ENCODE results near the gene INAFM2.

Gene INAFM2

DNA sequence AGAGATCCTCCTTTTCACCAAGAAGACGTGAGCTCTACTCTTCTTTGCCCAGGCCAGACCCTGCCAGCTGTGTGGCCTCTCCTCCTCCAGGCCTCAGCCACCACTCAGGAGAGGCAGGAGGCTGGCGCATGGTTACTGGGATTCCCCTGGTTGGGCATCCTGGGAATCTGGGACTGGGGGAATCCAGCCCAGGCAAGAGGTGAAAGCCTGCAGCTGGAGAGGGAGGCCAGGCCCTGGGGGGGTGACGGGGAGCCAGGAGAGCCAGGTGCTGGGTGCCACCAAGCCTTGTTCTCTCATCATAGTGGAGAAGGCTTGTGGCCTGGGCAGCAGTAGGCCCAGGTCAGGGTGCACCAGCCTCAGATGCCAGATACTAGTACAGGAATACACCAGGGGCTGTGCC is 11.0 kb downstream of the INAFM2 start:
- POLR2A ChIA-PET = interaction anchor here (4.5 kb wide), 1 partner anchor 8 kb away, joined by 29 read pairs; no protein-coding TSS in a partner anchor
- TF ChIP-seq HDGF (IDR thresholded peaks at IDR 0.05; ENCODE audit: borderline replicate concordance) (no peak), ZNF384 (IDR thresholded peaks at IDR 0.05) (no peak), ELF4 (IDR thresholded peaks at IDR 0.05) (no peak), CTBP1 (IDR thresholded peaks at IDR 0.05; ENCODE audit: borderline replicate concordance) (no peak), TARDBP (IDR thresholded peaks at IDR 0.05) (no peak), FOXM1 (IDR thresholded peaks at IDR 0.05; ENCODE audit: borderline replicate concordance) (no peak)
- TF ChIP-seq, protein P1, sequence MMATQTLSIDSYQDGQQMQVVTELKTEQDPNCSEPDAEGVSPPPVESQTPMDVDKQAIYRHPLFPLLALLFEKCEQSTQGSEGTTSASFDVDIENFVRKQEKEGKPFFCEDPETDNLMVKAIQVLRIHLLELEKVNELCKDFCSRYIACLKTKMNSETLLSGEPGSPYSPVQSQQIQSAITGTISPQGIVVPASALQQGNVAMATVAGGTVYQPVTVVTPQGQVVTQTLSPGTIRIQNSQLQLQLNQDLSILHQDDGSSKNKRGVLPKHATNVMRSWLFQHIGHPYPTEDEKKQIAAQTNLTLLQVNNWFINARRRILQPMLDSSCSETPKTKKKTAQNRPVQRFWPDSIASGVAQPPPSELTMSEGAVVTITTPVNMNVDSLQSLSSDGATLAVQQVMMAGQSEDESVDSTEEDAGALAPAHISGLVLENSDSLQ (IDR thresholded peaks at IDR 0.05) = no peak
- DNase-seq (ENCODE audit: extremely low spot score) = no peak

DNA sequence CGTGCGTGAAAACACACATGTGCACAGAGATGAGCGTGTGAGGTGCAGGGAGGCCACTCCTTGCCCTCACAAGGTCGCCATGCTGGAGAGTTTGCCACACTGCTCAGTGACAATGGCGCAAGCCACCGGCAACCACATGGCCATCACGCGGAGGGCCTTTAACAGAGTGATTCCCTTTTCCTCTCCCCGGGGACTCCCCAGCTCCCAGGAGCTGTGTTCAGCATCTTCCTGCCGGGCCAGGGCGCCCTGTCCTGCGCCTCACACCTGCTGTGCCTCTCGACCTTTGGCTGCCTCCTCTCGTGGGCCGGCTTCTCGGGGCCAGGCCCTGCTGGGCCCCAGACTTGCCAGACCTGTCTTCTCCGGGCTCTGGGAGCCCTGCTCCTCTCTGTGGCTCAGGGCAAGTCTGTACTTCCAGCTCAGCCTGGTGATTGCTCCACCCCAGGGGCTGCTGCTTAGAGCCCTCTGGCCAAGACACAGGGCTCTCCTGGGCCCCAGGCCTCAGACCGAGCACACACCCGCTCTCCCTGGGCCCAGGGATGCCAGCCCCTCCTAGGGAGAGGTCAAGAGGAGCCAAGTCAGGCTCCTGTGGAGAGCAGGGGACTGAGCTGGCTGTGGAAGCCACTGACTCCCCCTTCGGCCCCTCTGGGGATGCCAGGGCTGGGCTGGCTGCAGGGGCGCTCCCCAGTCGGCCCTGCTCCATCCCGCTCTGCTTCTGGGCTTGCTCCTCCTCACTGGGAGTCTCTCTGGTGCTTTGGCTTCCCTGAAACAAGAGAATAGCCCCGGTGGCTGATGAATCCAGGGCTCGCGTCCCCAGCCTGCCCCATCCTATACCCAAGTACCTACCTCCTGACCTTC is 11.7 kb downstream of the INAFM2 start:
- TF ChIP-seq ELF4 (IDR thresholded peaks at IDR 0.05) (no peak), L3MBTL2 (conservative IDR thresholded peaks at IDR 0.05) (no peak), CTBP1 (IDR thresholded peaks at IDR 0.05; ENCODE audit: borderline replicate concordance) (no peak), BHLHE40 (IDR thresholded peaks at IDR 0.05; ENCODE audit: borderline replicate concordance) (no peak), SP1 (IDR thresholded peaks at IDR 0.05) (no peak), FOXK2 (IDR thresholded peaks at IDR 0.05) (no peak), TARDBP (IDR thresholded peaks at IDR 0.05) (no peak), ARNT (IDR thresholded peaks at IDR 0.05) (no peak), FOXA1 (IDR thresholded peaks at IDR 0.05) (no peak), ZNF384 (IDR thresholded peaks at IDR 0.05) (no peak), HDGF (IDR thresholded peaks at IDR 0.05; ENCODE audit: borderline replicate concordance) (no peak), NFRKB (IDR thresholded peaks at IDR 0.05) (no peak), SUZ12 (IDR thresholded peaks at IDR 0.05) (no peak), FOXM1 (IDR thresholded peaks at IDR 0.05; ENCODE audit: borderline replicate concordance) (no peak), LEF1 (IDR thresholded peaks at IDR 0.05; ENCODE audit: borderline replicate concordance) (no peak)
- TF ChIP-seq, protein P1 (IDR thresholded peaks at IDR 0.05) = no peak
- ChIA-PET POLR2A (interaction anchor here (4.5 kb wide), 1 partner anchor 8 kb away, joined by 29 read pairs; no protein-coding TSS in a partner anchor), CTCF (interaction anchor here (0.6 to 4.3 kb wide), 3 partner anchors 8 to 61 kb away, joined by 3 to 37 read pairs (median 24); partner anchors contain the start of gene INAFM2)
- no peak for DNase-seq (ENCODE audit: extremely low spot score)

More for the DNA sequence above, 11.0 kb downstream of the INAFM2 start:
- CTCF ChIA-PET = interaction anchor here (1.1 to 4.3 kb wide), 2 partner anchors 11 to 12 kb away, joined by 3 to 24 read pairs; partner anchors contain the start of gene INAFM2

DNA sequence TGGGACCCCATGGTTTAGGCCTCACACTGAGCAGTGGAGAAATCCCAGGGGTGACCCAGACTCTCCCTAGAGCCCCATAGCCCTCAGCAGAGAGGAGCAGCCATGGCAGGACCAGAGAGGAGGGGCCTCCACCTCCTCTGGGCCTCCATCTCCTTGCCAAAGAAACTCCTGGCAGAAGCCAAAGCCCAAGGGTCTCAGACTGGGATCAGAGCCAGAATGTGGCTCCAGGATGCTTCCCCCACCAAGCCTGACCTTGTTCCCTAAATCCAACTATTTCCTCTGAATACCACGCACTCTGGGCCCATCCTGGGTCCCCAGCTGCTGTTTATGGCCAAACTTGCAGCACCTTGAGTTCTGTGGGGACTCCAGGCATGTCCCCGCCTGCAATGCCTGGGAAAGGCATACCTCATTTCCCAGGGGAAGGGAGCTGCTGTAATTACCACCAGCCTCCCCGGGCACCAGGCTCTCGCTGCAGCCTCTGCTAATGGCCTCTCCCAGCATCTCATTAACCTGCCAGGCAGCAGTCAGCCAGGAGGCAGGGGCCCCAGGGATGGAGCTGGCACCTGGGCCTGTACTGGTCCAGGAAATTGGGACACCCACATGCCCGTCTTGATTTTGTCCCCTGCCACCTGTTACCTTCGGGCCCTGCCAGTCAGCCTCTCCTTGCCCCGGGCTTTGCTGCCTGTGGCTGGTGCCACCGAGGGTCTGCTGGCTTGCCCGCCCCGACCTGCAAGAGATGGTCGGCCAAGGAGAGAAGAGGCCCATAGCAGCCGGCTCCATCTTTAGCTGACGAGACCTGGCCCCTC is 12.6 kb downstream of the INAFM2 start:
- POLR2A ChIA-PET = interaction anchor here (0.9 to 4.5 kb wide), 2 partner anchors 9 to 14 kb away, joined by 3 to 29 read pairs; no protein-coding TSS in a partner anchor
- CTCF ChIA-PET = interaction anchor here (0.6 to 4.3 kb wide), 10 partner anchors 9 to 86 kb away, joined by 3 to 37 read pairs (median 4); partner anchors contain the start of gene INAFM2
- TF ChIP-seq SUZ12 (IDR thresholded peaks at IDR 0.05) = no peak
- TF ChIP-seq FOXM1 (IDR thresholded peaks at IDR 0.05; ENCODE audit: borderline replicate concordance) = no peak
- no peak for TF ChIP-seq FOXK2 (IDR thresholded peaks at IDR 0.05)
- TF ChIP-seq FOXA1 (IDR thresholded peaks at IDR 0.05) = no peak
- TF ChIP-seq, protein P1 (IDR thresholded peaks at IDR 0.05) = no peak
- DNase-seq (ENCODE audit: extremely low spot score) = no peak

GRCh38 chr15:40336744-40337122 is 13.2 kb downstream of the INAFM2 start:
- ChIA-PET CTCF (interaction anchor here (0.9 to 4.3 kb wide), 11 partner anchors 10 to 119 kb away, joined by 3 to 37 read pairs (median 4); partner anchors contain the start of gene INAFM2), POLR2A (interaction anchor here (0.9 to 4.5 kb wide), 2 partner anchors 10 to 13 kb away, joined by 3 to 29 read pairs; no protein-coding TSS in a partner anchor)
- no peak for DNase-seq (ENCODE audit: extremely low spot score)

More at GRCh38 chr15:40336744-40337122, 13.2 kb downstream of the INAFM2 start:
- TF ChIP-seq TARDBP (IDR thresholded peaks at IDR 0.05) = no peak
- TF ChIP-seq L3MBTL2 (conservative IDR thresholded peaks at IDR 0.05) = no peak
- no peak for TF ChIP-seq SUZ12 (IDR thresholded peaks at IDR 0.05)
- TF ChIP-seq FOXM1 (IDR thresholded peaks at IDR 0.05; ENCODE audit: borderline replicate concordance) = no peak
- no peak for TF ChIP-seq ARNT (IDR thresholded peaks at IDR 0.05)
- no peak for TF ChIP-seq SP1 (IDR thresholded peaks at IDR 0.05)
- TF ChIP-seq CTBP1 (IDR thresholded peaks at IDR 0.05; ENCODE audit: borderline replicate concordance) = no peak
- no peak for TF ChIP-seq NFRKB (IDR thresholded peaks at IDR 0.05)
- TF ChIP-seq HDGF (IDR thresholded peaks at IDR 0.05; ENCODE audit: borderline replicate concordance) = no peak
- TF ChIP-seq FOXA1 (IDR thresholded peaks at IDR 0.05) = no peak
- TF ChIP-seq, protein P1 (IDR thresholded peaks at IDR 0.05) = no peak
- TF ChIP-seq LEF1 (IDR thresholded peaks at IDR 0.05; ENCODE audit: borderline replicate concordance) = no peak
- TF ChIP-seq FOXK2 (IDR thresholded peaks at IDR 0.05) = no peak
- no peak for TF ChIP-seq BHLHE40 (IDR thresholded peaks at IDR 0.05; ENCODE audit: borderline replicate concordance)
- TF ChIP-seq ZNF384 (IDR thresholded peaks at IDR 0.05) = no peak
- TF ChIP-seq ELF4 (IDR thresholded peaks at IDR 0.05) = no peak

Measured in HEK293T (cell line).